Smooth muscle cell (in vitro differentiated cells): ENCODE measurements around the gene PNMA5. TPM values are rescaled to one million over a fixed set of nuclear protein-coding genes. Genes with fewer than 3 reads are reported as not detected.

Source experiments
- DNase-seq: peaks from one replicate; lab custom pipeline; 2025; ENCODE audit not compliant: unreplicated experiment; lab: John Stamatoyannopoulos, UW
- H2AFZ ChIP-seq: fragments of 200-600 bp; sonication (generic); 2 replicates; pipeline ENCODE4 v1.6.0; 2016; ENCODE audit warnings: antibody characterized with exemption, low read depth, mild to moderate bottlenecking
- H3F3A ChIP-seq: fragments of 200-600 bp; sonication (generic); 2 replicates; pipeline ENCODE4 v1.6.0; 2017; ENCODE audit warnings: antibody characterized with exemption, low read depth
- H3K27ac ChIP-seq: fragments of 200-600 bp; sonication (generic); 2 replicates; pipeline ENCODE4 v1.5.1; 2016; ENCODE audit warnings: low read depth, mild to moderate bottlenecking
- H3K27me3 ChIP-seq: fragments of 200-600 bp; sonication (generic); 2 replicates; pipeline ENCODE4 v1.6.1; 2016; ENCODE audit warnings: low read depth, mild to moderate bottlenecking
- H3K36me3 ChIP-seq: fragments of 200-600 bp; sonication (generic); 2 replicates; pipeline ENCODE4 v1.5.1; 2016; ENCODE audit warnings: low read depth
- H3K4me1 ChIP-seq: fragments of 200-600 bp; sonication (generic); 2 replicates; pipeline ENCODE4 v1.5.1; 2016; ENCODE audit warnings: low read depth
- H3K4me2 ChIP-seq: fragments of 200-600 bp; sonication (generic); 2 replicates; pipeline ENCODE4 v1.6.0; 2016; ENCODE audit warnings: mild to moderate bottlenecking
- H3K4me3 ChIP-seq: fragments of 200-600 bp; sonication (generic); 2 replicates; pipeline ENCODE4 v1.5.1; 2016; ENCODE audit warnings: mild to moderate bottlenecking
- H3K79me2 ChIP-seq: fragments of 200-600 bp; sonication (generic); 2 replicates; pipeline ENCODE4 v1.6.0; 2016; ENCODE audit warnings: low read depth, mild to moderate bottlenecking
- H3K9ac ChIP-seq: fragments of 200-600 bp; sonication (generic); 2 replicates; pipeline ENCODE4 v1.6.0; 2016; ENCODE audit warnings: low read depth
- H3K9me3 ChIP-seq: fragments of 200-600 bp; sonication (generic); replicated peaks from 2 replicates; pipeline ENCODE4 v1.5.1; 2016; ENCODE audit warnings: low read depth
- H4K20me1 ChIP-seq: fragments of 200-600 bp; sonication (generic); 2 replicates; pipeline ENCODE4 v1.6.0; 2016; ENCODE audit warnings: low read depth
- CTCF ChIP-seq: fragments of 200-600 bp; sonication (generic); IDR thresholded peaks from 2 replicates; pipeline ENCODE4 v1.5.1; 2017; ENCODE audit warnings: borderline replicate concordance, mild to moderate bottlenecking, antibody characterized with exemption; ENCODE audit not compliant: insufficient read depth, poor library complexity, severe bottlenecking
- WGBS: methylation state at CpG from one replicate; pipeline ENCODE4 v1.1.7; 2016; ENCODE audit warnings: low lambda C conversion rate; 5-methylcytosine and 5-hydroxymethylcytosine counted together
- polyA plus RNA-seq: library from polyadenylated mRNA; unstranded; fragments of >200 nt; fragmentation: Nextera tagmentation; extraction: Ambion mirVana; gene quantifications from 2 replicates; pipeline ENCODE4 v1.2.1, GENCODE V29; 2016
- total RNA-seq: library from RNA; depleted of rRNA; stranded (reverse); fragments of >200 nt; gene quantifications from 2 replicates; pipeline ENCODE4 v1.2.3, GENCODE V29; 2014

PNMA5 gene
- total and polyA plus RNA-seq, 2 experiments from 2014 or later: not detected

GRCh38 chrX:152950786-152951185 lies 43.1 kb downstream of the PNMA5 start:
- no peaks in the 10 kb centered on the region for H3K4me1 ChIP-seq
- no peak for TF ChIP-seq CTCF
- no peaks in the 10 kb centered on the region for H4K20me1 ChIP-seq
- DNase-seq: no peak
- no peaks in the 10 kb centered on the region for H3F3A ChIP-seq
- no peaks in the 10 kb centered on the region for H3K27me3 ChIP-seq
- H3K27ac ChIP-seq: no peak overlapping the region
- no peaks in the 10 kb centered on the region for H3K36me3 ChIP-seq
- no peak overlapping the region for H2AFZ ChIP-seq
- no peak overlapping the region for H3K4me3 ChIP-seq
- no peaks in the 10 kb centered on the region for H3K79me2 ChIP-seq
- WGBS: 83% methylated on average over 6 of the region's 6 CpGs
- no peak overlapping the region for H3K9ac ChIP-seq
- H3K4me2 ChIP-seq: no peak overlapping the region
- H3K9me3 ChIP-seq: no peaks in the 10 kb centered on the region

GRCh38 chrX:152949114-152949513 lies 44.8 kb downstream of the PNMA5 start:
- DNase-seq: no peak
- H3K4me3 ChIP-seq: no peak overlapping the region
- 73% methylated on average over 4 of the region's 4 CpGs for WGBS
- no peaks in the 10 kb centered on the region for H3K36me3 ChIP-seq
- H3K9me3 ChIP-seq: no peaks in the 10 kb centered on the region
- no peaks in the 10 kb centered on the region for H3K4me1 ChIP-seq
- no peak for TF ChIP-seq CTCF
- H3K27me3 ChIP-seq: no peaks in the 10 kb centered on the region
- H2AFZ ChIP-seq: no peak overlapping the region
- H4K20me1 ChIP-seq: no peaks in the 10 kb centered on the region
- no peak overlapping the region for H3K27ac ChIP-seq
- no peak overlapping the region for H3K4me2 ChIP-seq
- no peaks in the 10 kb centered on the region for H3K79me2 ChIP-seq
- no peak overlapping the region for H3K9ac ChIP-seq
- no peaks in the 10 kb centered on the region for H3F3A ChIP-seq

GRCh38 chrX:152946681-152947080 lies 47.2 kb downstream of the PNMA5 start:
- Histone ChIP-seq H4K20me1 (no peaks in the 10 kb centered on the region), H3K4me2 (no peak overlapping the region), H2AFZ (no peak overlapping the region), H3F3A (no peaks in the 10 kb centered on the region), H3K4me3 (no peak overlapping the region), H3K9ac (no peak overlapping the region), H3K27me3 (no peaks in the 10 kb centered on the region), H3K79me2 (no peaks in the 10 kb centered on the region), H3K27ac (no peak overlapping the region), H3K9me3 (no peaks in the 10 kb centered on the region), H3K4me1 (no peaks in the 10 kb centered on the region), H3K36me3 (no peaks in the 10 kb centered on the region)
- no peak for TF ChIP-seq CTCF
- 87% methylated on average over 6 of the region's 6 CpGs for WGBS
- no peak for DNase-seq
